WERI-Rb-1 (cell line): ENCODE data around the gene HRH3.

ENCODE experiments used
- DNase-seq: peaks from one replicate; pipeline ENCODE4 v3.0.0-alpha.2; 2020
- H3K27ac ChIP-seq: fragments of 250-450 bp; sonication (Bioruptor Pico); 2 replicates; pipeline ENCODE4 v1.5.1; 2020; ENCODE audit warnings: mild to moderate bottlenecking, moderate library complexity
- H3K27me3 ChIP-seq: fragments of 250-450 bp; sonication (Bioruptor Pico); 2 replicates; pipeline ENCODE4 v1.5.1; 2021; ENCODE audit warnings: mild to moderate bottlenecking, low read depth, moderate library complexity; ENCODE audit not compliant: insufficient read depth, severe bottlenecking
- H3K36me3 ChIP-seq: fragments of 250-450 bp; sonication (Bioruptor Pico); 2 replicates; pipeline ENCODE4 v1.5.1; 2020; ENCODE audit warnings: mild to moderate bottlenecking, moderate library complexity
- H3K4me3 ChIP-seq: 2 replicates; pipeline ENCODE4 v1.5.1; 2011; ENCODE audit warnings: low read depth, mild to moderate bottlenecking, control low read depth, low read length
- H3K9me3 ChIP-seq: fragments of 250-450 bp; sonication (Bioruptor Pico); 2 replicates; pipeline ENCODE4 v1.5.1; 2021; ENCODE audit warnings: mild to moderate bottlenecking, moderate library complexity; ENCODE audit not compliant: severe bottlenecking
- CTCF ChIP-seq: IDR thresholded peaks from 2 replicates; pipeline ENCODE4 v1.5.1; 2011; ENCODE audit warnings: low read depth, mild to moderate bottlenecking, control low read depth, inconsistent platforms, low read length

HRH3 gene

DNA sequence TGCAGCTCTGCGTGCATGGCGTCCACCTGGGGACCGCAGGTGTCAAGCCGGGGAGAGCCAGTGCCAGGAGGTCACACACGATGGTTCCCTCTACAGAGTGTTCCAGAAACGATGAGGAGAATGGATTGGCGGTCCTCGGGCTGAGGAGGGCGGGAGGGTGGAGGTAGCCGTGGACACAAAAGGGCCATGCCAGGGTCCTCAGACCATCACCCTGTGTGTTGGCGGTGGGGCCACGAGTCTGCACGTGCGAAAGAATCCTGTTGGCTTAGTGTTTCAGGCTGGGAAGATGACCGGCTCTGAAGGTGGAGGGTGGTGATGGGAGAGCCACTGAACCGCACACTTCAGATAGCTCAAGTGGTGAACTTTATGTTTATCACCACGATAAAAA is 13.7 kb downstream of the HRH3 start:
- H3K9me3 ChIP-seq = no peaks in the 10 kb centered on the region
- no peak for DNase-seq

GRCh38 chr20:62205618-62206387 is 14.3 kb downstream of the HRH3 start:
- no peak for TF ChIP-seq CTCF
- H3K4me3 ChIP-seq = no peak overlapping the region
- no peaks in the 10 kb centered on the region for H3K9me3 ChIP-seq
- no peak for DNase-seq
- H3K36me3 ChIP-seq = peaks cover 12% of the 10 kb centered on the region
- no peak overlapping the region for H3K27ac ChIP-seq
- H3K27me3 ChIP-seq = no peaks in the 10 kb centered on the region

More for the DNA sequence above, 13.7 kb downstream of the HRH3 start:
- H3K36me3 ChIP-seq = peaks cover 8% of the 10 kb centered on the region
- no peaks in the 10 kb centered on the region for H3K27me3 ChIP-seq
- H3K4me3 ChIP-seq = no peak overlapping the region
- TF ChIP-seq CTCF = no peak
- no peak overlapping the region for H3K27ac ChIP-seq

- H3K4me3 ChIP-seq = no peak overlapping the region
- peaks cover 32% of the 10 kb centered on the region for H3K36me3 ChIP-seq
- no peak for DNase-seq
- TF ChIP-seq CTCF = no peak
- H3K27me3 ChIP-seq = no peaks in the 10 kb centered on the region
- H3K27ac ChIP-seq = no peak overlapping the region
- H3K9me3 ChIP-seq = no peaks in the 10 kb centered on the region
These were observed 16.6 kb downstream of the HRH3 start for GRCh38 chr20:62203378-62204030.

- Histone ChIP-seq H3K4me3 (no peak overlapping the region), H3K36me3 (peaks cover 37% of the 10 kb centered on the region), H3K27ac (no peak overlapping the region), H3K27me3 (no peaks in the 10 kb centered on the region), H3K9me3 (no peaks in the 10 kb centered on the region)
- DNase-seq = no peak
- TF ChIP-seq CTCF = no peak
These were observed 17.3 kb downstream of the HRH3 start for GRCh38 chr20:62202676-62203377.

DNA sequence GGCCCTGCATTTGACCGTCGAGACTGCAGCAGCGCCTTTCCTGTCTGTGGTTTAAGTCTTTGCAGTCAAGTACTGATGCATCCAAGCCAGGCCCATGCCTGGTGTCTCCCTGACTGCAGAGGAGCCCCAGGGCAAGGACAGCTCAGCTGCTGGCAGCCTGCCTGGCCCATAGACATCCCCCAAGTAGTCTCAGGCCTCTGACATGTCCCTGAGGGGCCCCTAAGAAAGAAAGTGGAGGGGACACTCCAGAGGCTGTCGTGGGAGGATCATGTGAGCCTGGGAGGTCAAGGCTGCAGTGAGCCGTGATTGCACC is 18.0 kb downstream of the HRH3 start:
- H3K27me3 ChIP-seq = no peaks in the 10 kb centered on the region
- DNase-seq = no peak
- H3K27ac ChIP-seq = no peak overlapping the region
- H3K36me3 ChIP-seq = peaks cover 42% of the 10 kb centered on the region
- TF ChIP-seq CTCF = no peak
- no peaks in the 10 kb centered on the region for H3K9me3 ChIP-seq
- no peak overlapping the region for H3K4me3 ChIP-seq
